Measurements from ENCODE around the gene YY1AP1. TPM values are rescaled to one million over a fixed set of nuclear protein-coding genes. Genes with fewer than 3 reads are reported as not detected.
"Not testable (repeated sequence)": the region's sequence is repeated elsewhere in the genome, so short reads cannot be mapped to it uniquely, and the experiment has no call there.

YY1AP1 gene
- total RNA-seq, 3 donors from 2014 or later (not counting 1 experiment from before 2014, with no cell fraction given), result 115 to 133 (median 115) TPM

GRCh38 chr1:155694167-155694566 is 5.6 kb upstream of the YY1AP1 start:
- Mint-ChIP-seq H3K9me3 (no peaks in the 10 kb centered on the region), H3K4me3 (no peak overlapping the region), H3K27me3 (ENCODE audit: low read depth in 2 of 2) (no peaks in the 10 kb centered on the region), H3K27ac (no peak overlapping the region), H3K36me3 (peaks cover 18% of the 10 kb centered on the region), H3K4me1 (peaks cover 49 to 71% of the 10 kb centered on the region in 2 donors)
- peaks cover 11% of the 10 kb centered on the region for H3K36me3 ChIP-seq (ENCODE audit: control insufficient read depth, insufficient read depth, low read length)
- no peak overlapping the region for H3K4me3 ChIP-seq (ENCODE audit: low read length)
- WGBS (ENCODE audit: insufficient coverage), result 77% methylated on average over 4 of the region's 7 CpGs
- no peak for DNase-seq
- H3K9me3 ChIP-seq (ENCODE audit: control insufficient read depth, insufficient read depth, low read length), result peaks cover 6% of the 10 kb centered on the region
- H3K27ac ChIP-seq (ENCODE audit: low read length), result no peak overlapping the region
- no peak for ATAC-seq
- intact Hi-C loops (cut with micrococcal nuclease), result no loop called here
- peaks cover 18% of the 10 kb centered on the region for H3K4me1 ChIP-seq (ENCODE audit: control insufficient read depth, insufficient read depth, low read length)
- TF ChIP-seq, protein P1, sequence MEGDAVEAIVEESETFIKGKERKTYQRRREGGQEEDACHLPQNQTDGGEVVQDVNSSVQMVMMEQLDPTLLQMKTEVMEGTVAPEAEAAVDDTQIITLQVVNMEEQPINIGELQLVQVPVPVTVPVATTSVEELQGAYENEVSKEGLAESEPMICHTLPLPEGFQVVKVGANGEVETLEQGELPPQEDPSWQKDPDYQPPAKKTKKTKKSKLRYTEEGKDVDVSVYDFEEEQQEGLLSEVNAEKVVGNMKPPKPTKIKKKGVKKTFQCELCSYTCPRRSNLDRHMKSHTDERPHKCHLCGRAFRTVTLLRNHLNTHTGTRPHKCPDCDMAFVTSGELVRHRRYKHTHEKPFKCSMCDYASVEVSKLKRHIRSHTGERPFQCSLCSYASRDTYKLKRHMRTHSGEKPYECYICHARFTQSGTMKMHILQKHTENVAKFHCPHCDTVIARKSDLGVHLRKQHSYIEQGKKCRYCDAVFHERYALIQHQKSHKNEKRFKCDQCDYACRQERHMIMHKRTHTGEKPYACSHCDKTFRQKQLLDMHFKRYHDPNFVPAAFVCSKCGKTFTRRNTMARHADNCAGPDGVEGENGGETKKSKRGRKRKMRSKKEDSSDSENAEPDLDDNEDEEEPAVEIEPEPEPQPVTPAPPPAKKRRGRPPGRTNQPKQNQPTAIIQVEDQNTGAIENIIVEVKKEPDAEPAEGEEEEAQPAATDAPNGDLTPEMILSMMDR (IDR thresholded peaks at IDR 0.05), result no peak
- H3K27me3 ChIP-seq (ENCODE audit: control insufficient read depth, insufficient read depth, low read length), result no peaks in the 10 kb centered on the region

DNA sequence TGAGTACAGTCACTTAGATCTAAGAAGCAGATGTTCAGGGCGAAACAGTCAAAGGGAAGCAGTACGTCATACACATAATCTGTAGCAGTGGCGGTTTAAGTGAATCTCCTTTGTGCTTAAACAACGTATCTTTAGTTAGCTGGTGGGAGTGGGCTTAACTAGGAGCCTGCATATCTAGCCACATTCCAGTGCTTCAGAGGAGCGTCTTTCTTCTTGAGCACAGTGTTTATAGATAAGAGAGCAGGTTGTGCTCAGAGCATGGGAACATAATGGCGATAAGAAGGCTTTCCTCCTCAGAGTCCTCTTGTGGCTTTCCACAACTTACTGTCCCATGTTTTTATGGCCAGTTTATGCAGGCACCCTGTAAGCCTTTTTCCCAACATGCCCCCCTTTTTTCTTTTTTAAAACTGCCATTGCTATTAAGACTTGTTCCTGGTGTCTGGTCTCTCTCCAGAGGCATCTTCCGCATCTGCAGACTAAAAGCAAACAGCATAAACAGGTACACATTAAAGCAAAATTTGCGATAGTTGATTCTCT is 3.5 kb upstream of the YY1AP1 start:
- Mint-ChIP-seq H3K4me1 (peaks cover 32 to 63% of the 10 kb centered on the region in 2 donors), H3K36me3 (peaks cover 18% of the 10 kb centered on the region)

GRCh38 chr1:155689081-155689607 is 570 bp upstream of the YY1AP1 start, which contains the start of gene DAP3:
Gene DAP3 (plus strand): TSS chr1:155689091. CDS start chr1:155709780, 20,689 bp downstream.
- Mint-ChIP-seq H3K36me3 (peaks cover 18% of the 10 kb centered on the region), H3K4me1 (peaks cover 36 to 64% of the 10 kb centered on the region in 2 donors), H3K4me3 (peak within 1 kb of the TSS; percentile 98), H3K27ac (peak within 1 kb of the TSS; percentile 92 to 97)
- Histone ChIP-seq H3K4me3 (ENCODE audit: low read length) (peak within 1 kb of the TSS; percentile 98), H3K4me1 (ENCODE audit: control insufficient read depth, insufficient read depth, low read length) (peaks cover 24% of the 10 kb centered on the region), H3K27ac (ENCODE audit: low read length) (peak within 1 kb of the TSS; percentile 99)
- H3K27me3 ChIP-seq (ENCODE audit: control insufficient read depth, insufficient read depth, low read length); DNase-seq; H3K9me3 Mint-ChIP-seq; H3K9me3 ChIP-seq (ENCODE audit: control insufficient read depth, insufficient read depth, low read length); H3K27me3 Mint-ChIP-seq (ENCODE audit: low read depth in 2 of 2); H3K36me3 ChIP-seq (ENCODE audit: control insufficient read depth, insufficient read depth, low read length); intact Hi-C loops (cut with micrococcal nuclease): not testable (repeated sequence)
- WGBS (ENCODE audit: insufficient coverage), result 0% methylated on average over 21 of the region's 28 CpGs
- peak in 2 of 3 donors; percentile 3 to 6 for ATAC-seq

More for the DNA sequence above, 3.5 kb upstream of the YY1AP1 start:
- H3K27me3 Mint-ChIP-seq (ENCODE audit: low read depth in 2 of 2), result no peaks in the 10 kb centered on the region
- Histone ChIP-seq H3K36me3 (ENCODE audit: control insufficient read depth, insufficient read depth, low read length) (peaks cover 11% of the 10 kb centered on the region), H3K27me3 (ENCODE audit: control insufficient read depth, insufficient read depth, low read length) (no peaks in the 10 kb centered on the region), H3K4me1 (ENCODE audit: control insufficient read depth, insufficient read depth, low read length) (peaks cover 18% of the 10 kb centered on the region), H3K4me3 (ENCODE audit: low read length) (no peak overlapping the region), H3K27ac (ENCODE audit: low read length) (no peak overlapping the region), H3K9me3 (ENCODE audit: control insufficient read depth, insufficient read depth, low read length) (peaks cover 6% of the 10 kb centered on the region)
- 96% methylated on average over 7 of the region's 8 CpGs for WGBS (ENCODE audit: insufficient coverage)
- no peak overlapping the region for H3K27ac Mint-ChIP-seq
- TF ChIP-seq, protein P1 (IDR thresholded peaks at IDR 0.05), result no peak
- ATAC-seq (no peak), DNase-seq (no peak)
- no peaks in the 10 kb centered on the region for H3K9me3 Mint-ChIP-seq
- no peak overlapping the region for H3K4me3 Mint-ChIP-seq
- intact Hi-C loops (cut with micrococcal nuclease), result no loop called here

DNA sequence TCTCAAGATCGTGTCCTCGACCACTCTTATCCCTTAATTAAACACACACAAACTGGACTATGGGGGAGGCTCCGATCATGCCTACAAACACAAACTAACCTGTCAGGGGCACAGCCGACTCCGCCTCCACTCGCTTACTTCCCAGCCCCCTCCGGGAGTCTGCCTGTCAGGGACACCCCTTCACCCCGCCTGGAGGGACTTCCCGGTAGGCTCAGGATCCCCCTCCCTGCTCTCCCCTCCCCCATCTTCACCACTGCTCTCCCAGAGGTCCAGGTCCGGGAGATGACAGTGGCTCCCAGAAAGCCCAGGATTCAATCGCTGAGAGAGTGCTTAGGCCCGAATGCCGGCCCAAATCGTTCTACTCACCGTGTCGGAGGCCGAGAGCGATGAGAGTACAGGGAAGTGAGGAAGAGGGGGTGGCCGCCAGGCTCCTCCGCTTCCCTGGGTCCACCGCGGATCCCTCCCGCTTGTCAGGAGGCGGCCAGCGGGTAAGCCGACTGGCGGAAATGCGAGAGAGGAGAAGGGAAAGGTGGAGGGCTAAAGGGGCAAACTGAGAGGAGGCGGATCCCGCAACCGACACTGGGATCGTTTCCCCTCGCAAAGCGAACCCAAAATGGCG is 760 bp downstream of the YY1AP1 start:
- H3K36me3 ChIP-seq (ENCODE audit: control insufficient read depth, insufficient read depth, low read length); H3K9me3 ChIP-seq (ENCODE audit: control insufficient read depth, insufficient read depth, low read length); DNase-seq; H3K27me3 Mint-ChIP-seq (ENCODE audit: low read depth in 2 of 2); intact Hi-C loops (cut with micrococcal nuclease); H3K27me3 ChIP-seq (ENCODE audit: control insufficient read depth, insufficient read depth, low read length); H3K9me3 Mint-ChIP-seq: not testable (repeated sequence)
- H3K27ac ChIP-seq (ENCODE audit: low read length), result peak overlapping the region; percentile 99
- under 1% methylated on average over 26 of the region's 35 CpGs for WGBS (ENCODE audit: insufficient coverage)
- peak overlapping the region; percentile 98 for H3K4me3 Mint-ChIP-seq
- peak overlapping the region; percentile 98 for H3K4me3 ChIP-seq (ENCODE audit: low read length)
- peak; percentile 22 to 40 (median 26) for ATAC-seq
- H3K4me1 ChIP-seq (ENCODE audit: control insufficient read depth, insufficient read depth, low read length), result peaks cover 25% of the 10 kb centered on the region
- H3K27ac Mint-ChIP-seq, result peak overlapping the region; percentile 92 to 97
- peaks cover 43 to 72% of the 10 kb centered on the region in 2 donors for H3K4me1 Mint-ChIP-seq
- peaks cover 17% of the 10 kb centered on the region for H3K36me3 Mint-ChIP-seq

Data from natural killer cell (primary cell).